SU-DHL-6 (cell line): ENCODE measurements around the gene MTX1.

Experiments used
- EZH2phosphoT487 ChIP-seq: fragments of 200-600 bp; sonication (generic), shearing (Covaris generic); conservative IDR thresholded peaks from 2 replicates; pipeline ENCODE4 v1.6.1; 2018; ENCODE audit warnings: mild to moderate bottlenecking, antibody characterized with exemption, low read length, moderate library complexity, mixed read lengths
- TF ChIP-seq, protein P1 (sequence below): fragments of 200-600 bp; sonication (generic); IDR thresholded peaks from one replicate; pipeline ENCODE4 v1.5.1; 2017; ENCODE audit warnings: antibody characterized with exemption, mild to moderate bottlenecking, low read length, moderate library complexity; ENCODE audit not compliant: insufficient read depth, poor library complexity, severe bottlenecking

DNA sequence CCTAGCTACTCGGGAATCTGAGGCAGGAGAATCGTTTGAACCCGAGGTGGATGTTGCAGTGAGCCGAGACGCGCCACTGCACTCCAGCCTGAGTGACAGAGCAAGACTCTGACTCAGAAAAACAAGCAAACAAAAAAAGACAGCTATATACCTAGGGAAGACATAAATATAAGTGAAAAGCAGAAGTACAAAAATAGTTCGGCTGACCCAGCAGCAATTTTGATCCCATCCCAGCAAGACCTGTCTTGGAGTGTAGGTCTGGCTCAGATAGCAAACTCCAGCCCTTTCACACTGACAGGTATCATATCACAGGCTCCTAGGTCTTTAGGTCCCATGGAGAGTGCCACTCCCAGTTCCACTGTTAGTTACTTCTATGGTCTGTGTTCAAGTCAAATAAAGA is 14.6 kb downstream of the MTX1 start:
- TF ChIP-seq, protein P1, sequence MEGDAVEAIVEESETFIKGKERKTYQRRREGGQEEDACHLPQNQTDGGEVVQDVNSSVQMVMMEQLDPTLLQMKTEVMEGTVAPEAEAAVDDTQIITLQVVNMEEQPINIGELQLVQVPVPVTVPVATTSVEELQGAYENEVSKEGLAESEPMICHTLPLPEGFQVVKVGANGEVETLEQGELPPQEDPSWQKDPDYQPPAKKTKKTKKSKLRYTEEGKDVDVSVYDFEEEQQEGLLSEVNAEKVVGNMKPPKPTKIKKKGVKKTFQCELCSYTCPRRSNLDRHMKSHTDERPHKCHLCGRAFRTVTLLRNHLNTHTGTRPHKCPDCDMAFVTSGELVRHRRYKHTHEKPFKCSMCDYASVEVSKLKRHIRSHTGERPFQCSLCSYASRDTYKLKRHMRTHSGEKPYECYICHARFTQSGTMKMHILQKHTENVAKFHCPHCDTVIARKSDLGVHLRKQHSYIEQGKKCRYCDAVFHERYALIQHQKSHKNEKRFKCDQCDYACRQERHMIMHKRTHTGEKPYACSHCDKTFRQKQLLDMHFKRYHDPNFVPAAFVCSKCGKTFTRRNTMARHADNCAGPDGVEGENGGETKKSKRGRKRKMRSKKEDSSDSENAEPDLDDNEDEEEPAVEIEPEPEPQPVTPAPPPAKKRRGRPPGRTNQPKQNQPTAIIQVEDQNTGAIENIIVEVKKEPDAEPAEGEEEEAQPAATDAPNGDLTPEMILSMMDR: no peak
- no peak for TF ChIP-seq EZH2phosphoT487
